Measurements from ENCODE around the gene CLDN5. TPM values are rescaled to one million over a fixed set of nuclear protein-coding genes. Genes with fewer than 3 reads are reported as not detected.

The CLDN5 gene
- total and polyA plus RNA-seq, 2 of the 8 experiments (the other 6 are each of a cell fraction or from before 2014, with no cell fraction given) = 1.2 to 1.6 TPM

- TF ChIP-seq HDAC2 (IDR thresholded peaks at IDR 0.05; ENCODE audit: borderline replicate concordance in 1 of 2, low read depth in 2 of 2, low read length in 2 of 2) (no peak), SAP30 (IDR thresholded peaks at IDR 0.05; ENCODE audit: insufficient read depth, insufficient replicate concordance, low read length) (no peak), CEBPB (IDR thresholded peaks at IDR 0.05; ENCODE audit: low read depth, low read length) (no peak), KDM5A (IDR thresholded peaks at IDR 0.05; ENCODE audit: low read length) (no peak)
These were observed 3.7 kb upstream of the CLDN5 start (continued) for GRCh38 chr22:19527861-19528417.

All from H1 (cell line).